ENCODE data around the gene RAB3D. TPM values are rescaled to one million over a fixed set of nuclear protein-coding genes. Genes with fewer than 3 reads are reported as not detected.

RAB3D gene
- total and polyA plus RNA-seq, 2 of the 4 experiments (the other 2 are of a cell fraction): 4.8 to 5.5 TPM

DNA sequence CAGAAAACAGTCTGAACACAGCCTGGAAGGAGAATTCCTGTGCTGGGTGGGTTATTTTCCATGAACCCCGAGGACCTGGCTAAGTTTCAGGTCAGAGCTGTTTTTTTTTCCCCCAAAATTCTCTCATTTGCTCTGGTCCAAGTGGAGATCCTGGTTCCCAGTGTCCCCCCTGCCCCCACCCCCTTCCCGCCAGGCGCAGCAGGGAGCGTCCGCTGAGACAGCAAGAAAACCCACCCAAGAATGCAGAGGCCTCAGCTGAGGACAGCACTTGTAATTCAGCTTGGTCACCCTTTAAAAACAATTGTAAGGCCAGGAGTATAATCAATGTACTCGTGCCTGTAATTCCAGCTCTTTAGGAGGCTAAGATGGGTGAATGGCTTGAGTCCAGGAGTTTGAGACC, 54.9 kb downstream of the RAB3D start:
- POLR2A ChIA-PET (ENCODE audit: unreplicated experiment): no interaction called here

More for the DNA sequence above, 54.9 kb downstream of the RAB3D start:
- H3K9me3 ChIP-seq (ENCODE audit: control insufficient read depth, insufficient read depth, low read length): no peaks in the 10 kb centered on the region
- H3K4me3 ChIP-seq (ENCODE audit: insufficient read depth, low read depth, low read length): no peak overlapping the region
- no peaks in the 10 kb centered on the region for H3K4me1 ChIP-seq (ENCODE audit: control insufficient read depth, insufficient read depth, low read length)
- H3K4me2 ChIP-seq (ENCODE audit: low read depth, low read length): no peak overlapping the region
- intact Hi-C loops (cut with micrococcal nuclease): no loop called here
- ATAC-seq (ENCODE audit: low read depth): no peak
- no peak overlapping the region for H2BK120ac ChIP-seq (ENCODE audit: low read depth, low read length)
- no peak overlapping the region; the same call in 2 of the 3 replicates for H2BK15ac ChIP-seq (ENCODE audit: low read depth, low read length)
- H3K4ac ChIP-seq (ENCODE audit: low read depth, low read length): no peak overlapping the region
- H4K20me1 ChIP-seq (ENCODE audit: insufficient read depth, low read length): no peaks in the 10 kb centered on the region
- H3K79me1 ChIP-seq (ENCODE audit: low read depth in 1 of 2, low read length in 2 of 2): no peaks in the 10 kb centered on the region
- dilution Hi-C loops (cut with HindIII; ENCODE audit: low sequenced_read_pairs, unreplicated experiment): no loop called here
- no peak overlapping the region for H3K9ac ChIP-seq (ENCODE audit: low read depth, low read length)
- peaks cover 3% of the 10 kb centered on the region; the same call in 1 of the 2 replicates for H3K27me3 ChIP-seq (ENCODE audit: control insufficient read depth, insufficient read depth, low read length)
- no TSS peak for BruUV-seq (replicated peaks)
- no peak overlapping the region for H3K23ac ChIP-seq (ENCODE audit: low read depth, low read length)
- no peak overlapping the region for H2BK5ac ChIP-seq (ENCODE audit: low read depth, low read length, poor library complexity, severe bottlenecking)
- no peak overlapping the region for H2AFZ ChIP-seq (replicated peaks; ENCODE audit: low read length, poor library complexity)
- no peak overlapping the region for H4K91ac ChIP-seq (ENCODE audit: insufficient read depth, low read depth, low read length)
- TF ChIP-seq MAZ (IDR thresholded peaks at IDR 0.05; ENCODE audit: borderline replicate concordance, low read depth, low read length): no peak
- TF ChIP-seq, protein P1, sequence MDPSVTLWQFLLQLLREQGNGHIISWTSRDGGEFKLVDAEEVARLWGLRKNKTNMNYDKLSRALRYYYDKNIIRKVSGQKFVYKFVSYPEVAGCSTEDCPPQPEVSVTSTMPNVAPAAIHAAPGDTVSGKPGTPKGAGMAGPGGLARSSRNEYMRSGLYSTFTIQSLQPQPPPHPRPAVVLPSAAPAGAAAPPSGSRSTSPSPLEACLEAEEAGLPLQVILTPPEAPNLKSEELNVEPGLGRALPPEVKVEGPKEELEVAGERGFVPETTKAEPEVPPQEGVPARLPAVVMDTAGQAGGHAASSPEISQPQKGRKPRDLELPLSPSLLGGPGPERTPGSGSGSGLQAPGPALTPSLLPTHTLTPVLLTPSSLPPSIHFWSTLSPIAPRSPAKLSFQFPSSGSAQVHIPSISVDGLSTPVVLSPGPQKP (IDR thresholded peaks at IDR 0.05; ENCODE audit: borderline replicate concordance, low read depth, low read length): no peak
- TF ChIP-seq MAFK (IDR thresholded peaks at IDR 0.05; ENCODE audit: low read depth, low read length): no peak
- no peak for TF ChIP-seq POLR2A (IDR thresholded peaks at IDR 0.05; ENCODE audit: low read depth, low read length)
- no peak for TF ChIP-seq SMC3 (IDR thresholded peaks at IDR 0.05; ENCODE audit: low read depth, low read length)
- TF ChIP-seq, protein P2, sequence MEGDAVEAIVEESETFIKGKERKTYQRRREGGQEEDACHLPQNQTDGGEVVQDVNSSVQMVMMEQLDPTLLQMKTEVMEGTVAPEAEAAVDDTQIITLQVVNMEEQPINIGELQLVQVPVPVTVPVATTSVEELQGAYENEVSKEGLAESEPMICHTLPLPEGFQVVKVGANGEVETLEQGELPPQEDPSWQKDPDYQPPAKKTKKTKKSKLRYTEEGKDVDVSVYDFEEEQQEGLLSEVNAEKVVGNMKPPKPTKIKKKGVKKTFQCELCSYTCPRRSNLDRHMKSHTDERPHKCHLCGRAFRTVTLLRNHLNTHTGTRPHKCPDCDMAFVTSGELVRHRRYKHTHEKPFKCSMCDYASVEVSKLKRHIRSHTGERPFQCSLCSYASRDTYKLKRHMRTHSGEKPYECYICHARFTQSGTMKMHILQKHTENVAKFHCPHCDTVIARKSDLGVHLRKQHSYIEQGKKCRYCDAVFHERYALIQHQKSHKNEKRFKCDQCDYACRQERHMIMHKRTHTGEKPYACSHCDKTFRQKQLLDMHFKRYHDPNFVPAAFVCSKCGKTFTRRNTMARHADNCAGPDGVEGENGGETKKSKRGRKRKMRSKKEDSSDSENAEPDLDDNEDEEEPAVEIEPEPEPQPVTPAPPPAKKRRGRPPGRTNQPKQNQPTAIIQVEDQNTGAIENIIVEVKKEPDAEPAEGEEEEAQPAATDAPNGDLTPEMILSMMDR (conservative IDR thresholded peaks at IDR 0.05; ENCODE audit: low read depth, low read length): no peak
- no peak for TF ChIP-seq NFE2L2 (IDR thresholded peaks at IDR 0.05; ENCODE audit: low read depth, low read length)
- no peak for TF ChIP-seq RCOR1 (IDR thresholded peaks at IDR 0.05; ENCODE audit: insufficient replicate concordance, low read length)
- TF ChIP-seq, protein P3, sequence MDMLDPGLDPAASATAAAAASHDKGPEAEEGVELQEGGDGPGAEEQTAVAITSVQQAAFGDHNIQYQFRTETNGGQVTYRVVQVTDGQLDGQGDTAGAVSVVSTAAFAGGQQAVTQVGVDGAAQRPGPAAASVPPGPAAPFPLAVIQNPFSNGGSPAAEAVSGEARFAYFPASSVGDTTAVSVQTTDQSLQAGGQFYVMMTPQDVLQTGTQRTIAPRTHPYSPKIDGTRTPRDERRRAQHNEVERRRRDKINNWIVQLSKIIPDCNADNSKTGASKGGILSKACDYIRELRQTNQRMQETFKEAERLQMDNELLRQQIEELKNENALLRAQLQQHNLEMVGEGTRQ (IDR thresholded peaks at IDR 0.05; ENCODE audit: low read depth, low read length): no peak
- TF ChIP-seq MXI1 (IDR thresholded peaks at IDR 0.05; ENCODE audit: borderline replicate concordance, low read depth, low read length): no peak
- no peak for TF ChIP-seq CEBPB (IDR thresholded peaks at IDR 0.05; ENCODE audit: low read depth, low read length)
- TF ChIP-seq RFX5 (IDR thresholded peaks at IDR 0.05; ENCODE audit: low read depth, low read length): no peak
- no peak for TF ChIP-seq FOS (IDR thresholded peaks at IDR 0.05; ENCODE audit: low read depth, low read length)
- no peak for TF ChIP-seq CHD1 (IDR thresholded peaks at IDR 0.05; ENCODE audit: low read depth, low read length)
- TF ChIP-seq BHLHE40 (IDR thresholded peaks at IDR 0.05; ENCODE audit: low read depth, low read length): no peak
- no peak for TF ChIP-seq RAD21 (IDR thresholded peaks at IDR 0.05; ENCODE audit: low read length)
- in situ Hi-C loops (cut with MboI; ENCODE audit: low sequenced_read_pairs): no loop called here
- CTCF ChIA-PET: interaction anchor here (1.8 kb wide), 1 partner anchor 9 kb away, joined by 7 read pairs; no protein-coding TSS in a partner anchor
- no peaks in the 10 kb centered on the region for H3K9me1 ChIP-seq (ENCODE audit: insufficient read depth, low read length)
- no peak for DNase-seq
- H3K18ac ChIP-seq (ENCODE audit: low read depth, low read length): no peak overlapping the region
- no peak overlapping the region for H3K27ac ChIP-seq (ENCODE audit: insufficient read depth, low read length)
- H3K36me3 ChIP-seq (ENCODE audit: control insufficient read depth, insufficient read depth, low read length): no peaks in the 10 kb centered on the region
- no peak overlapping the region for H3K56ac ChIP-seq (ENCODE audit: extremely low read depth, insufficient read depth, low read length)
- H2BK20ac ChIP-seq (ENCODE audit: low read depth, low read length): no peak overlapping the region
- WGBS, 2 experiments (ENCODE audit: extremely low coverage in 2 of 2, insufficient read length in 1 of 2): no CpG with 5 or more reads among the region's 6 CpGs
- H3K14ac ChIP-seq (replicated peaks; ENCODE audit: low read depth, low read length): no peak overlapping the region
- H2AK9ac ChIP-seq (replicated peaks; ENCODE audit: low read depth, low read length, poor library complexity): no peak overlapping the region
- H4K8ac ChIP-seq (ENCODE audit: low read depth in 2 of 2, low read length in 2 of 2): no peak overlapping the region
- no peak overlapping the region for H4K5ac ChIP-seq (ENCODE audit: low read depth, low read length)
- no peak overlapping the region for H2AK5ac ChIP-seq (ENCODE audit: low read depth, low read length)
